GM19468 (cell line): ENCODE results near the gene SMAGP.
"Not testable (repeated sequence)": the region's sequence is repeated elsewhere in the genome, so short reads cannot be mapped to it uniquely, and the experiment has no call there.

Source experiments
- ATAC-seq: cut with Tn5 transposase; IDR thresholded peaks from one replicate; pipeline ENCODE4 v1.9.1; 2021; ENCODE audit warnings: mild to moderate bottlenecking, moderate library complexity, moderate number of reproducible peaks; ENCODE audit not compliant: unreplicated experiment; ENCODE audit errors: extremely low read depth

Gene SMAGP

DNA sequence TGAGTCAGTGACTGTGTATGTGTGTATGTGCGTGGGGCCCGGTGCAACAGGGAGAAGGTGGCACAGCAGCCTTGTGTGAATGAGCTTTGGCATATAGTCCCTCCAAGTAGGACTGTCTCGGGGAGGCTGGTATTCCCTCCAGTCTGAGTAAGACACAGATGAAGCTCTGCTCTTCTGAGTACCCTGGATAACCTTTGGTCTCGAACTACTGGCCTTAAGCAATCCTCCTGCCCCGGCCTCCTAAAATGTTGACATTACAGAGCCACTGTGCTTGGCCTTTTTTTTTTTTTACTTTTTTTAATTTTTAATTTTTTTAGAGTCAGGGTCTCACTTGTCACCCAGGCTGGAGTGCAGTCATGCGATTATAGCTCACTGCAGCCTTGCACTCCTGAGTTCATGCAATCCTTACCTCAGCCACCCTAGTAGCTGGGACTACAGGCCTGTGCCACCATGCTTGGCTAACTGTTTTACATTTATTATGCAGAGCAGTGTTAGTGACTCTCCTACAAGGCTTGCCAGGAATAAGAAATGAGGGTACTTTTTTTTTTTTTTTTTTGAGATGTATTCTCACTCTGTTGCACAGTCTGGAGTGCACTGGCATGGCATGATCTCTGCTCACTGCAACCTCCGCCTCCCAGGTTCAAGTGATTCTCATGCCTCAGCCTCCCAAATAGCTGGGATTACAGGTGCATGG, 41.0 kb downstream of the SMAGP start:
- no peak for ATAC-seq

DNA sequence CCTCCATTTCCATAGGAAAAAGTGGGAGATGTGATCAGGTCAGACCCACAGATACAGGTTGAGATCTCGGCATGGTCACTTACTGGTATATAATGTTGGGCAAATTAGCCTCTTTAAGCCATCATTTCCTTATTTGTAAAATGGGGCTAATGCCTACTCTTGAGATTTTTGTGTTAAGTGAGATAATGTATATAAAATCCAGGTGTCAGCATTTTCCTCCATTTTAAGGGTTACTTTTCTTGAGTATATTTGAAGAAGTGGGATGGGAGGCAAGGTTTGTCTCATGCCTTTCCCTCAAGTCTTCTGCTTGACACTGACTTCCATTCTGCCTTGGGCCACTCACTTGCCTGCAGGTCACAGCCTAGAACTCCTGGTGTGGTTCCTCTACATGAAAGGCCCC, 42.3 kb downstream of the SMAGP start:
- ATAC-seq = no peak

DNA sequence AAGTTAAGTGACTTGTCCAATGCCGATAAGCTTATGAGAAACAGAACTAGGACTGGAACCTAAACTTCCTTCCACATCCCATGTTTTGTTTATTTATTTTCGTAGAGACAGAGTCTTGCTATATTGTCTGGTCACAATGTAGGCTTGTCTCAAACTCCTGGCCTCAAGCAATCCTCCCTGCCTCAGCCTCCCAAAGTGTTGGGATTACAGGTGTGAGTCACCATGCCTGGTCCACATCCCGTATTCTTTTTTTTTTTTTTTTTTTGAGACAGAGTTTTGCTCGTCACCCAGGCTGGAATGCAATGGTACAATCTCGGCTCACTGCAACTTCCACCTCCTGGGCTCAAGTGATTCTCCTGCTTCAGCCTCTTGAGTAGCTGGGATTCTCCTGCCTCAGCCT, 43.1 kb downstream of the SMAGP start:
- ATAC-seq = not testable (repeated sequence)

DNA sequence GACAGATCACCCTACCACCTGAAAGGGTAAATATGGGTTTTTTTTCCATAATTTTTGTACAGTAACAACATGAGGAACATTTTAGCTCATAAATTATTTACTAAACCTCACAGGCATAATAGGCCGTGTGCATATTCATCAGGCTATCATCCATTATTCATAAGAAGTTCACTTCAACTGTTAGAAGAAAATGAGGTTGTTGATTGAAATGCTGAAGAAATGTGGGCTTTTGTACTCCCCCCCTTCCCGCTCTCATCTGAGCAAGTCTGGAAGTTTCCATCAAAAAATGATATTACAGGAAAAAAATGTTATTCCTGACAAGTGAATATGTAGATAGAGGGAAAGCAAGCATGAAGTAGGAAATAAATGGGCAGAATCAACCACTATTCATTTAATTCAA, 44.4 kb downstream of the SMAGP start:
- no peak for ATAC-seq

DNA sequence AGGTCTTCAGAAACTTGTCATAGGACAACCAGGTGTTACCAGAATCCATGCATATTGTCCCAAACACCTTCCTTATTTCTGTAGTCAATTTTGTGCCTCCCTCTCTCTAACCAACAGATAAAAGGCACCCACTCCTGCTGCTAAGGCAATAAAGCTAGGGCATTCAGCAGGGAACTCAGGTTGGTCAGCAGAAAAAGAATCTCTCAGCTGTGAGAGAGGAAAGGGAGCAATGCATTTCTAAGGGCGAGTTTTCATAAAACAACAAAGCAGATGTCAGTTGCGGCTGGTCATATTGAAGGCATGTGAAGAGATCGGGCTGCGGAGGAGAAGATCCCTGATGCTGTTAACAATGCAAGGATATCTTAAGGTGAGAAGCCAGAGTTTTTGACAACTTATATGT, 45.0 kb downstream of the SMAGP start:
- ATAC-seq = no peak

DNA sequence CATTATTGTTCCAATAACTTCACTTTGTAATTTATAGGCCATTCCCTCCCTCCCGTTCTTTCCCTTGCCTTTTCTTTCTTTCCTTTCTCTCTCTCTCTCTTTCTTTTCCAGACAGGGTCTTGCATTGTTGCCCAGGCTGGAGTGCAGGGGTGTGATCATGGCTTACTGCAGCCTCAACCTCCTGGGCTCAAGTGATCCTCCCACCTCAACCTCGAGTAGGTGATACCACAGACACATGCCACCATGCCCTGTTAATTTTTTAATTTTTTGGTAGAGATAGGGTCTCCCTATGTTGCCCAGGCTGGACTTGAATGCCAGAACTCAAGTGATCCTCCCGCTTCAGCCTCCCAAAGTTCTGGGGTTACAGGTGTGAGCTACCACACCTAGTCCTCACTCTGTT, 45.6 kb downstream of the SMAGP start:
- ATAC-seq = no peak

DNA sequence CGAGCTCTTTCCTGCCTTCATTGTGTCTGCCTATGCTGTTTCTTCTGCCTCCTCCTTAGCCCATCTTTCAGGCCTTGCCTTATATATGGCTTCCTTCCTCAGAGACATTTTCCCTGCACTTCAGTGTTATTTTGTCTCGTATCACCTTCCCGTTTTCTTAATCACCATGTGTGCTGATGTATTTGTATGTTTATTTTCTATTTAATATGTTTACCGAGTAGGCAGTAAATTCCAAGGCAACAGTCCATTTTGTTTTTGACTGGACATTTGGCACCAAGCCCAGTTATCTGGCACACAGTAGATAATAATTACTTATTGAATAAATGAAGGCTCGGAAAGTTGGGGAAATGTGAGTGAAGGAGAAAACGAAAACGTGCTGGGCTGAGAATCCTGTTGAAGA, 47.8 kb downstream of the SMAGP start:
- no peak for ATAC-seq

DNA sequence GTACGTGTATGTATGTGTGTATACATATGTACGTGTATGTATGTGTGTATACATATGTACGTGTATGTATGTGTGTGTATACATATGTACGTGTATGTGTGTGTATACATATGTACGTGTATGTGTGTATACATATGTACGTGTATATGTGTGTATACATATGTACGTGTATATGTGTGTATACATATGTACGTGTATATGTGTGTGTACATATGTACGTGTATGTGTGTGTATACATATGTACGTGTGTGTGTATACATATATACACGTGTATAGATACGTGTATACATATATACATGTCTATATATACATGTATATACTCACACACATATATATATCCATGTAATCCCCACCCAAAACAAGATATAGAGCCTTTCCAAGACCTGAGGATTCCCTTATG, 50.4 kb downstream of the SMAGP start:
- ATAC-seq = not testable (repeated sequence)

DNA sequence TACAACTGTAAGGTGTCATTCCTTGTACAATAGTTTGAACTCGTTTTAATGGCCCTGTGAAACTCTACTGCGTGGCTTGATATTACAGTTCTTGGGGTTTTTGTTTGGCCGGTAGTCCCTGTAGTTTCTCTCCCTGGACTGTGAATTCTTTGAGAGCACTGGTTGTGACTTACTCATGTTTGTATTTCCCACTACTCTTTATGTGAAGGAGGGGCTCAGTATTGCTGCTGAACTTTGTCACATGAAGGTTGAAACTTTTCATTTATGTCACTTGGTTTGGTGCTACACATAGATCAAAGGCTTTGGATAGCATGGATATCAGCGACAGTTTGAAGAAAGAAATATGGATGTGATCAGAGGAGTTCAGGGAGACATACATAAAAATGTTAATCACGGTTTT, 50.9 kb downstream of the SMAGP start:
- ATAC-seq = no peak

DNA sequence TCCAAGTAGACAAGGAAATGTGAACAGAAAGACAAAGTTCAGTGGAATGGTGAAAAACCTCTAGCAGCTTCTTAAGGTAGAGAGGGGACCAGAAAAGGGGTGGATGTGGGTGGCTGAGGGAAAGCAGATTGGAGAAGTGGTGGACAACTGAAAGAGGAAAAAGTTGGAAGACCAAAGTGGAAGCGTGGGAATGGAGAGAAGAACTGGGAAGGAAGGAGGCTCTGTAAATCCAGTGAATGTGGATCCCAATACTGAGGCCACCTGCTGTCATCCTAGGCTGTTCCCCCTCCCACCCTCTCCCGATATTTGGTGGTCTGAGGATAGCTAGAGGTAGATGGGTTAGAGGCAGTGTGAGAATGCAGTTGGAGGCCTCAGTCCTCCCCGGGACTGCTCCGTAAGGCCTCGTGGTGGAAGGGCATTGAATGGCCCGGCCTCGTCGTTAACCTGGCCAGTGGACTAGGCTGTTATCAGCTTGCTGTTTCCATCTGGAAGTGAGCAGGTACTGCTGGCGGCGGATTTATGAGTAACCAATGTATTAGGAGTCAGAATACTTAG, 51.5 kb downstream of the SMAGP start:
- no peak for ATAC-seq

DNA sequence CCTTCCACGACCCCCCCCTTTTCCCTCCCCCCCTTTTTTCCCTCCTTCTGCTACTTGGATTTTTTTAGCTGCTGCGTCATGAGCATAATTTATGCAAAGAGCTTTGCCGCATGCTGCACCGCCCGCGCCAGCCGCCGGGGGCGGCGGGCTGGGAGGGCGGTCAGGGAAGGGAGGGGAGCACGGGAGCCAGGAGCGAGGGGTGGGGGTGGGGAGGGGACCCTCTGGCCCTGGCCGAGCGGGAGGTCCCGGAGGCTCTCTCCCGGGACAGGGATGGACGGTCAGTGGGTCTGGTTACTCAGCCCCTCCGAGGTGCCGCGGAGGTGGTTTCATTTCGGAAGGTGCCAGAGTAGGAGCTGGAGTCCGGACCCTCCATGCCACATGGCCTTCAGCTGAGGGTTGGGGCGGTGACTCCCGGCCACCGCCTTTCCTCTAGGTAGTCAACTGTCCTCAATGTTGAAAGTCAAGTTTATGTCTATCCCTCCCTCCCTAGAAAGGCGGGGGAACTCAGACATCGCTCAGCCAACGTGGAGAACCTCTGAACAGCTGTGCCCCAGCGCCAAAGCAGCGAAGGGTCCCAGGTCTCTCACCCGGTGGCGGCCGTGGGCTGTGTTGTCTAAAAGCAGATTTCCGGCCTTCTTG, 52.1 kb downstream of the SMAGP start, which contains the start of gene POU6F1:
TSS of gene POU6F1 (minus strand) at position 95 of the 639 bp plus-strand sequence. CDS start 11,226 bp downstream, outside the sequence.
- peak; percentile 35 for ATAC-seq

DNA sequence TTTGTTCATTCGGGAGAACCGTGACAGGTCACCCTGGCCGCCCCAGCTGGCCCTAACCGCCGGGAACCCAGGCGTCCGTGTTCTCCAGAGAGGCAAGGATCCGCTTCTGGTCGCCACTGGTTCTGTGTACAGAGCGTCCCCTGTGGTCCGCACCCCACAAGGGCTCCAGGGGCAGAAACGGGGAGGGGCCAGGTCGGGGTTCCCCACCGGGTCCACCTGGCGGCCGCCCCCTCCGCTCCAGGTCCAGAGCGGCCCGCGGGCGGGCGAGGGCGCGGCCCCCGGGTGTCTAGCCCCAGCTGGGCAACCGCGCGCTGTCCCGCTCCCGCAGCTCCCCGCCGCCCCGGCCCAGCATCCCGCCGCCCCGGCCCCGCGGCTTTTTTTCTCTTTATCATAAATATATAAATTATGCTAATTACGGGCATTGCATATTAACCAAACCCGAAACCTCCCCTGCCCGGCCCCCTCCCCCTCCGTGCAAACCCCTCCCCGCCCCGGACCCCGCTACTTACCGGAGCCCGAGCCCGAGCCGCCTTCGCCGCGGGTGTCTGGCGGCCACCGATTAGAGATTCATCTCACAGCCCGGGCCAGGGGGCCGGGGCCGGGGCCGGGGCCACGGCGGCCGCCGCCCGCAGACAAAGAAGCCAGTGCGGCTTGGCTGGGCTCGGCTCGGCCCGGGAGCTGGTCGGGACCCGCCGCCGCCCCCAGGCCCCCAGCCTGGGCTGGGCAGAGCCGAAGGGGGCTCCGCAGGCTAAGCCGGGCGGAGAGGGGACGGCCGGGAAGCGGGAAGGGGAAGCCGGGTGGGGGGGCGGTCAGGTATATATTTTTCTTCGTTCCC, 52.9 kb downstream of the SMAGP start:
- peak; percentile 9 for ATAC-seq

DNA sequence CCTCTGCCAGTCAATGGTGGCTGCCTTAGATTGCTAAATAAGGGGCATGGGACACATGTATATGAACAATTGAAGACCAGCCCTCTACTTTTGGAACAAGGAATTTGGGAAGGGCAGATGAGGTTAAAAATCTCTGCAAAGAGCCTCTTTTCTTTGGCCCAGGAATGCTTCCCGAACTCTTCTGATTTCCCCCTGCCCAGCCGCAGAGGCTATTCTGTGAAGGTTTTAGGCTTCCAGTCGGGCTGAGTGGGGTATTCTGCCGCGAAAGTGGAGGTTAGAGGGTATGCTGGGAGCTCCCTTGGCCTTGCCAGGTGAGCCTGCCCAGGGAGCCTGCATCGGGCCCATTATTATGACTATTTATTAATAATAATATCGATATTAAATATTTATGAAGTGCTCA, 53.6 kb downstream of the SMAGP start:
- no peak for ATAC-seq

DNA sequence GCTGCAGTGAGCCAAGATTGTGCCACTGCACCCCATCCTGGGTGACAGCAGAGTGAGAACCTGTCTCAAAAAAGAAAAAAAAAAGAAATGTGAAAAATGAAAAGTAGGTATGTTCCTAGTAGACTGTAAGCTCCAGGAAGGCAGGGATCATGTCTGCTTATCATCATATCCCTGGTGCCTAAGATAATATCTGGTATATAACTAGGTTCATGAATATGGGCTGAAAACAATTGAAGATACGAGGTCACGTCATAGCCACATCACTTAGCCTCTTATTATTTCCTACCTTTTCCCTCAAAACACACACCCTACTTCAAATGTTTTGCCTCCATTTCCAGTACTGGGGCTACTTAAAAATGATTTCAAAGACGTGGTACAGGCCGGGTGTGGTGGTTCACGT, 55.3 kb downstream of the SMAGP start:
- no peak for ATAC-seq

DNA sequence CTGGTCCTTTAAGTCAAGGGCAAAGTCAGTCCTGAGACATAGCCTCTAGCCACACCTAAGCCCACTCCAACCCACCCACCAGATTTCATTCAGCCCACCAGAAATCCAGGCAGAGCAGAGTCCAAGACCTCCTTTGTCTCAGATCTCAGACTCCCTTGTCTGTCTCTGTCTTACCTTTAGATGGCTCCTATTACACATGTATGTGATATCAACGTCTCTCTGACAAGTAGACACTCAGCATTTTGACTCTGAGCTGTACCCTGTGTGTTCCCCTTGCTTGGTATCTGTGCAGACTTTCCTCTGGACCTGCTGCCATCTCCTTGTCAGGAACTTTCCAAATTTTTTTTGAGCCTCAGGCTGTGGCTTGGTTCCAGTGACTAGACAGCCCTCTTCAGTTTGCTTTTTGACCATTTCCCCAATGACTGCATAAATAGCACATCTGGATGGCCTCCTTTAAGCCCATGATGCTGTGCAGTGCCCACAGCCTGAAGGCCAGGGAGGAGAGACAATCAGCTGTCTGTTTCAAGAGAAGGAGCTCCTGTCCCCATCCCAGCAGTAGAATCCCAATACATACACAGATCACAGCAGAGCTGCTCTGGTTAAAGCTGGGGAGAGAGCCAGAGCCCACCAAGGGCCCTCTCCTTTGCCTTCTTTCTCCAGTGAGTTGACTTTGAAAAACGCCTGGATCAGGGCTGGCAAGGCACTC, 59.4 kb downstream of the SMAGP start:
- no peak for ATAC-seq

DNA sequence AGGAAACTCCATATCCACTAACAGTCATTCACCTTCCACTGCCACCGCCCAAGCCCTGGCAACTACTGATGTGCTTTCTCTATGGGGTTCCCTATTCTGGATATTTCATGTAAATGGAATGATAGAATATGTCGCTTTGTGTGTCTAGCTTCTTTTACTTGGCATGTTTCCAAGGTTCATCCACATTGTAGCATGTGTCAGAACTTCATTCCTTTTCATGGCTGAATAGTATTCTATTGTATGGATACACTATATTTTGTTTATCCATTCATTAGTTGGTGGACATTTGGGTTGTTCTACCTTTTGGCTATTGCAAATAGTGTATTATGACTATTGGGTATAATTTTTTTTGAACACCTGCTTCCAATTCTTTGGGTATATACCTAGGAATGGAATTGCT, 61.0 kb downstream of the SMAGP start:
- no peak for ATAC-seq

DNA sequence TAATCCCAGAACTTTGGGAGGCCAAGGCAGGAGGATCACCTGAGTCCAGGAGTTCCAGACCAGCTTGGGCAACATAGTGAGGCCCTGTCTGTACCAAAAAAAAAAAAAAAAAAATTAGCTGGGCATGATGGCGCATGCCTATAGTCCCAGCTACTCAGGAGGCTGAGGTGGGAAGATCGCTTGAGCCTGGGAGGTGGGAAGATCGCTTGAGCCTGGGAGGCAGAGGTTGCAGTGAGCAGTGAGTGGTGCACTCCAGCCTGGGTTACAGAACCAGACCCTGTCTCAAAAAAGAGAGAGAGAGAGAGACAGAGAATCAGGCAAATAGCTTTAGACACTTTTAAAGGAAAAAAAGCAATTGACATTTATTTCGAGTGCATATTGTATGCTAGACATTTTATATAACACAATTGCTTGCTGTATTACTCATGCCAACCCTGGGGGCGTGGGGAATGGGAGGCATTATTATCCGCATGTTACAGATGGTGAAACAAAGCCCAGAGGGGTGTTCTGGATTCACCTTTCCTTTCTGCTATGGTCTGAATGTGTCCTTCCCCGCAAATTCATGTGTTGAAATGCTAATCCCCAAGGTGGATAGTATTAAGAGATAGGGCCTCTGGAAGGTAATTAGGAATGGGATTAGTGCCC, 62.1 kb downstream of the SMAGP start:
- ATAC-seq = no peak

DNA sequence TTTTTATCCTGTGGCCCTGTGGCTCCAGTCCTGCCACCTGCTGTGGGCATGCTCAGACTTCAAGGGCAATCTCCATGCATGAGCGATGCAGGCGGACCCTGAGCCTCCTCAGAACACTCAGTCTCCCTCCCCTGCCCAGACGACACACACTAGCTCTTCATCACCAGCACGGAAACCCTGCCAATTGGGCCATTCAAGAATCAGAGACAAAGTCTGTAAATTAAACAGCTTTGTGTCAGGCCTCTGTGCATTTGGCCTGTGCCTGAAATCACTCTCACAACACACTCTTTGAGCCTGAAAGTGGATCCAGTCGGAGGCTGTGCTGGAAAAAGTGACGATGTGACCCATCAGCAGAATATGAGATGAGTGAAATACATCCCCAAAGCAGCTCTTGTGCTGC, 64.9 kb downstream of the SMAGP start:
- ATAC-seq = no peak

DNA sequence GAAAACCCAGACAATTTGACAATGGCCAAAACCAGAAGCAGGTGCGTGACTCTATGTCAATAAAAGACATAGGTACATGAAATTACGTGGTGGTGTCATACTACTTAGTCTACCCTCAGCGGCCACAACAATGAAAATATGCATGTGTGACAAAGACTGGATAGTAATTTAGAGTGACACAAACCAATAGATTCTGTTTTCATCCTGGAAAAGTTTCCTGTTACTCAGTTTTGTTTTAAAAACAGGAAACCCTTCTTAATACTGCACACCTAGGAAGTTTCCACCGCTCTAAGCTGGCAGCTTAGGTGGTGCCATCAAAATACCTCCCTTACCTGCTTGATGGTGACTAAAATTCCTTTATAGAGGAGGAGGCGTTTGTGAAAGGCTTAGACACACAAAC, 67.5 kb downstream of the SMAGP start:
- ATAC-seq = no peak

DNA sequence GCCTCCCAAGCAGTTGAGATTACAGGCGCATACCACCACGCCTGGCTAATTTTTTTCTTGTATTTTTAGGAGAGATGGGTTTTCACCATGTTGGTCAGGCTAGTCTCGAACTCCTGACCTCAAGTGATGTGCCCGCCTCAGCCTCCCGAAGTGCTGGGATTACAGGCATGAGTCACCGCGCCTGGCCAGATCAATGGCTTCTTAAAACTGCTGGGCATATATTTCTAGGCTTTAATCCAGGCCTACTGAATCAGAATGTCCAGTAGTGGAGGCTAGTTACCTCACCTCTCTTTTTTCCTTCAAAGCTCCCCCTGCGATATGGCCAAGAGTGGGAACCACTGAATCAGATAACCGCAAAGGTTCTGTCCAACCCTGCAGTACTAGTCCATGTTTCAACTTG, 69.4 kb downstream of the SMAGP start:
- ATAC-seq = no peak
